SW480 (cell line): ENCODE measurements around the gene LAMA1.
"Not testable (repeated sequence)": the region's sequence is repeated elsewhere in the genome, so short reads cannot be mapped to it uniquely, and the experiment has no call there.

Experiments used
- DNase-seq: peaks from one replicate; pipeline ENCODE4 v3.0.0-alpha.2; 2016; ENCODE audit warnings: low spot score

The LAMA1 gene

GRCh38 chr18:7117390-7118355 is at the start of gene LAMA1:
Gene LAMA1, minus strand, starts transcription at chr18:7117797. Its CDS starts 77 bp downstream, at chr18:7117720.
- DNase-seq: no peak

GRCh38 chr18:7165846-7166393 is 48.3 kb upstream of the LAMA1 start:
- DNase-seq: no peak

- DNase-seq: peak; percentile 25
These were observed 46.9 kb upstream of the LAMA1 start for GRCh38 chr18:7164323-7165004.

GRCh38 chr18:7158216-7158615 is 40.6 kb upstream of the LAMA1 start:
- no peak for DNase-seq

GRCh38 chr18:7157760-7158159 is 40.2 kb upstream of the LAMA1 start:
- DNase-seq: no peak

- no peak for DNase-seq
These were observed 38.3 kb upstream of the LAMA1 start for GRCh38 chr18:7155887-7156286.

GRCh38 chr18:7155092-7155491 is 37.5 kb upstream of the LAMA1 start:
- DNase-seq: no peak

GRCh38 chr18:7152440-7152839 is 34.8 kb upstream of the LAMA1 start:
- no peak for DNase-seq

- no peak for DNase-seq
These were observed 29.8 kb upstream of the LAMA1 start for GRCh38 chr18:7147399-7147798.

- no peak for DNase-seq
These were observed 28.5 kb upstream of the LAMA1 start for GRCh38 chr18:7146067-7146466.

GRCh38 chr18:7144921-7145320 is 27.3 kb upstream of the LAMA1 start:
- DNase-seq: not testable (repeated sequence)

GRCh38 chr18:7141287-7141686 is 23.7 kb upstream of the LAMA1 start:
- DNase-seq: no peak

GRCh38 chr18:7139409-7139808 is 21.8 kb upstream of the LAMA1 start:
- no peak for DNase-seq

- no peak for DNase-seq
These were observed 15.6 kb upstream of the LAMA1 start for GRCh38 chr18:7133181-7133580.

- no peak for DNase-seq
These were observed 15.0 kb upstream of the LAMA1 start for GRCh38 chr18:7132356-7133150.

- no peak for DNase-seq
These were observed 4.8 kb upstream of the LAMA1 start for GRCh38 chr18:7122376-7122775.

- DNase-seq: no peak
These were observed 706 bp downstream of the LAMA1 start for GRCh38 chr18:7116792-7117389.

GRCh38 chr18:7116001-7116730 is 1.4 kb downstream of the LAMA1 start:
- no peak for DNase-seq

- DNase-seq: no peak
These were observed 4.7 kb downstream of the LAMA1 start for GRCh38 chr18:7112936-7113335.

- DNase-seq: no peak
These were observed 6.5 kb downstream of the LAMA1 start for GRCh38 chr18:7111134-7111533.

- DNase-seq: no peak
These were observed 11.7 kb downstream of the LAMA1 start for GRCh38 chr18:7105943-7106342.
